IPS DF 4.7 (cell line): ENCODE data around the gene GLP2R.

Source experiments
- DNase-seq: peaks from one replicate; pipeline ENCODE4 v3.0.0-alpha.2; 2013; ENCODE audit warnings: low spot score; ENCODE audit errors: extremely low read depth

The GLP2R gene

DNA sequence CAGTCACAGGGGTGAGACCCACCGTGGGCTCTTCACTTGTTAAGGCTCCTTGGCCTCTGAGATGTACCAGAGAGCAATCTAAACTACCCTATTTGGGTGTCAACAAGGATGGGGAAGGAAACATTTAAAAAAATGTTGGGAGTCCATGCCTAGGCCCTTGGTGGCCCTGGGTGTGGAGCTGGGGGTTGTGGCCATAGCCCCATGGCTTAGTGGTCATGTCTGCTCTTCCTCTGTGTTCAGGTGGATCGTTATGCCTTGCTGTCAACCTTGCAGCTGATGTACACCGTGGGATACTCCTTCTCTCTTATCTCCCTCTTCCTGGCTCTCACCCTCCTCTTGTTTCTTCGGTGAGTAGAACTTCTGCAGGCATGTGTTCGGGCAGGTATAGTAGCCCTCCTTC, 28.5 kb downstream of the GLP2R start:
- DNase-seq: no peak

DNA sequence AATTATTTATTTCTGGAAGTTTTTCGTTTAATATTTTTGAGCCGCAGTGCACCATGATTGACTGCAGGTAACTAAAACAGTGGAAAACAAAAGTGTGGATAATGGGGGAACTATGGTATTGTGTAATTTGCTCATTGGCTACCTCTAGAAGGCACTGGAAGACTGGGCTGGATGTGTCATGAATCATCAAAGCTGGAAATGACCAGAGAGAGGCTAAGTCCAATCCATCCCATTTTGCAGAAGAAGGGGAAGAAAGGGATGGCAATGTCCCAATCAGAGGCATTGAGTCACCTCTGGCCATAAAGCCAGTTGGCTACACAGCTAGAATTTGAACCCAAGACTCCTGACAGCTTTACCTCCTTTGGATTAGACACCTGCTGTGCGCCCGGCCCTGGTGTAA, 29.3 kb downstream of the GLP2R start:
- no peak for DNase-seq

DNA sequence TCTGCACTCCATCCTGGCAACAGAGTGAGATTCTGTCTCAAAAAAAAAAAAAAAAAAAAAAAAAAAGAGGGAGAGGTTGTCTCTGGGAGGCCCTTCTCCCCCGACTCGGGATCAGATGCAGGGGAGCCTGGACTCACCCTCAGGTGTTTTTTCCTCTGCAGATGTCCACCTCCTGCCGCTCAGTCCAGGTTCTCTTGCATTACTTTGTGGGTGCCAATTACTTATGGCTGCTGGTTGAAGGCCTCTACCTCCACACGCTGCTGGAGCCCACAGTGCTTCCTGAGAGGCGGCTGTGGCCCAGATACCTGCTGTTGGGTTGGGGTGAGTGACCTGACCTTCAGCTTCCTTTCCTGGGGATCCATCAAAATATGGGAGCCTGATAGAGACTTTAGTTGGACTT, 34.1 kb downstream of the GLP2R start:
- no peak for DNase-seq

GRCh38 chr17:9860851-9861250, 35.1 kb downstream of the GLP2R start:
- DNase-seq: no peak

DNA sequence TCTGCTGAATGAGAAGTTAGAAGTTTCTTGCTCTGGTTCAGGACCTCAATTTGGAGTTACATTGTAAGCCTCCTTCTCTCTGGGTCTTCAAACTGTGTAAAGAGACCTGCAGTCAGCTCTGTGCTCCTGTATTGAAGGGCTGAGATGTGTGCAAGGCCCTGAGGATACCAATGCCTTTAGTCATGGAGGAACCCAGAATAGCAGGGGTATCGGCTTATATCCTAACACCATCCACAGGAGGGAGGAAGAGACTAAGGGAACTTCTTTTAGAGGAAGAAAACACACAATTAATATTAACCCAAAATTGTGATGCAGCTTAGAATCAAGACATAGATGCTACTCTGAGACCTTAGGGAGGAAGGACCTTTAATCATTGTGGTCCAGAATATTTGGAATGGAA, 36.5 kb downstream of the GLP2R start:
- DNase-seq: no peak

GRCh38 chr17:9862949-9863348, 37.2 kb downstream of the GLP2R start:
- DNase-seq: no peak

DNA sequence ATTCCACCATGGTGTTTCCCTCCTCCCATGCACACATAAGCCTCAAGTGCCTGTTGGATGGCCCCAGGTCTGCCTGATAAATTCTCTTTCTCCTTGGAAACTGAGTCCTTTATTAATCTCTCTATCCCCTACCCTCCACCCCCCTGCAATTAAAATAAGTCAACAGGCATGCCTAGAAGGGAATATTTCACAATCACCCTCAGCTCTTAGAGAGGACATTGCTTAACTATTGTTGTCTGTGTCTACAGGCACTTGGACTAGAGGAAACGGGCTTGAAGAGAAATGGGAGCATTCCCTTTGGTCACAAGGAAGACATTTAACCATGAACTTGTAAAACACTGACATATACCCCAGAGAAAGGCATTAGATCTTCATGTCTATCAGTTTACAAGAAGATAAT, 39.9 kb downstream of the GLP2R start:
- DNase-seq: no peak

DNA sequence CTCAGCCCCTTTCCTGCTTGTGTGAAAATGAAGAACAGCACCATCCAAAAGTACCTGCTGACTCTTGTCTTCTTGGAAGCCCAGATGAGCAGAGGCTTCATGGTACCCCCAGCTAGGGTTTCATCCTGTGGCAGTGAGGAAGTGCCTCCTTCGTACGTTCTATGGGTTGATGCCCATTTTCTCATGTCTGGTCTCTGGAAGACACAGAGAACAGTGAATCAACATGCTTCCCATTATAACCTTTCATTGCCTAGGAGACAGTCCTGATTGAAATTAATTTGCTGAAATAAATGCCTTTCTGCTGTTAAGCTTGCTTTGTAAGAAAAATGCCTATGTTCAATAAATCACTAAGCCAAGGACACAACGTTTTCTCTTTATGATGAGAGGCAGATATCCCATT, 42.8 kb downstream of the GLP2R start:
- DNase-seq: no peak

DNA sequence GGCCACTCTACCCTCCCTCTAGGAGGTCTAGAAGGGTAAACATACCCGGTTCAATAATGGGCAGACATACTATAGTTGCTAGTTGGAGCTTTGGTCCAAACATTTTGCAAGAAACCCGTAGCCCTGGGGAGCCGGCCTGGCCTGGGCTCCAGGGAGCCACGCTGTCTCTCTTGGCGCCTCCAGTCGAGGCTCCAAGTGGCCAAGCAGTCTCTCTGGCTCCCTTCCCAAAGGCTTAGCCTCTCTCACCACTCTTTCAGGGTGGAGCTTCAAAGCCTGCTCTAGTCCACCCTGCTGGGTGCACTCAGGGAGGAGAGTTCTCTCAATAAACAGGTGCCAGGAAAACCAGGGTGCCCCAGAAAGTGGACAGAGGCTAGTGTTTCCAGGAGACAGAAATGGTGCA, 47.1 kb downstream of the GLP2R start:
- no peak for DNase-seq

- DNase-seq: no peak
Observed at GRCh38 chr17:9874722-9875121, 49.0 kb downstream of the GLP2R start.

DNA sequence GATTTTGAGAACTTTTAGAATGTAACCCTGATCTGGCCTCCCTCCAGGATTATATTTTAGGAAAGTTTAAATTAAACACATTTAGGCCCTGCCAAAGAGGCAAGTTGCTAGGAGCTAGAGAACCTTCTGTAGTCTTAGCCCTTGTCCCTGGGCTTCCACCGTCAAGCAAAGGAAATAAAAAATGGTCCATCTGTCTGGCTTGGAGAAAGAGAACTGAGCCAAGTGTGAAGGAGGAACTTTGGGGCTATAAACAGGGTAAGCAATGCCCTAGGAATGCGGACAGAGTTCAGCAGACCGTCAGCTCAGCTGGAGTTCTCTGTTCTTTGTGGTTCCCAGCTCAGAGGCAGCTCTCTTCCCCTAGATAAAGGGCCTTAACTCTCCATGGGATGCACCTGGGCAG, 49.7 kb downstream of the GLP2R start:
- DNase-seq: no peak

DNA sequence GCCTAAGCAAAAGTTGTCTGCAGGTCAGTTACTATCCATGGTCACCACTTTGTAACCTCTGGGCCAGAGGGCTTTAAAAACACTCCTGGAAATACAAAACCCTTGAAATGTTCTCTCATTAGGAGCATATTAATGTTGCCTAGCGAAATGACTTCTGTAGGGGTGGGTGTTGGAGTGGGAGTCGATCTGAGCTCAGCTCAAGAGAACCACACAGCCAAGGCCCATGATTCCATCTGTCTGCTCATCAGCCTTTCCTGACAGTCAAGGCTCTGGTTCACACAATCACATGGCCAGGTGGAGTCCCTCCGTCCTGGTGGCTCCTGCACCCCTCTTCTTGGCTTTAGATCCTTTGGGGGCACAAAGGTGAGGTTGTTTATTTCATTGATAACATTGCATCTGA, 52.6 kb downstream of the GLP2R start:
- no peak for DNase-seq

- DNase-seq: no peak
Observed at GRCh38 chr17:9878786-9879525, 53.2 kb downstream of the GLP2R start.

GRCh38 chr17:9880582-9880999, 54.9 kb downstream of the GLP2R start:
- no peak for DNase-seq

GRCh38 chr17:9883451-9883850, 57.7 kb downstream of the GLP2R start:
- DNase-seq: no peak

- DNase-seq: no peak
Observed at GRCh38 chr17:9886141-9886930, 60.6 kb downstream of the GLP2R start.

GRCh38 chr17:9887508-9887907, 61.8 kb downstream of the GLP2R start:
- no peak for DNase-seq

DNA sequence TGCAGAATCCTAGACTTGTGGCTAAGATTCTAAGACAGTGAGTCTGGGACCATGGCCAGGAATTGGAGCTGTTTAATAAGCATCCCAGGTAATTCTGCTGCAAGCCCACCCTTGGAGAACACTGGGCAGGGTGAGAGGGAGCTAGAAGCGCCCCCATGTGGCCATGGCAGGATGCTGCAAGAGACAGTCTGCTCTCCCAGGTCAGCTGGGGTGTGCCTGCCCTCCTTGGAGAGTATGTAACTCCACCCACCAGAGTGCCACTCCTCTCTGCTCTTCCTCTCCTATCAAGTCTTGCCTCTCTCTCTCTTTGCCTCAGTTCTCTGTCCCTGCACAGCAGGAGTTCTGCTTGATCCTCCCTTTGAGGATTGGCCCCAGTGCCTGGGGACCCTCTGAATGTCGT, 64.4 kb downstream of the GLP2R start:
- DNase-seq: peak; percentile 62

DNA sequence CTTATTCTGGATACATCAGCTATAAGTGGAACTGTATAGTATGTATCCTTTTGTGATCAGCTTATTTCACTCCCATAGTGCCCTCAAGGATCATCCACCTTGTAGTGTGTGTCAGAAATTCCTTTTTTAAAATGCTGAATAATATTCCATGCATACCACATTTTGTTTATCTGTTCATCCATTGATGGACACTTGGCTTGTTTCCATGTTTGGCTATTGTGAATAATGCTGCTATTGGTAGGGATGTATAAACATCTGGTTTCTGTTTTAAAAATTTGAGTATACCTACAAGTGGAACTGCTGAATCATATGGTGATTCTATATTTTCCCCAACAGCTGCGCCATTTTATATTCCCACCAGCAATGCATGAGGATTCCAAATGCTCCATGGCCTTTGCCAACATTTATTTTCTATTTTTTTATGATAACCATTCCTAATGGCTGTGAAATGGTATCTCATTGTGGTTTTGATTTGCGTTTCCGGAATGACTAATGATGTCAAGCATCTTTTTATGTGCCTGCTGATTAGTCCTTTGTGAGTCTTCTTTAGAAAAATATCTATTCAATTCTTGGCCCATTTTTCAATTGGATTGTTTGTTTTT, 67.8 kb downstream of the GLP2R start:
- DNase-seq: no peak

- DNase-seq: no peak
Observed at GRCh38 chr17:9894231-9894630, 68.5 kb downstream of the GLP2R start.

GRCh38 chr17:9895923-9896322, 70.2 kb downstream of the GLP2R start:
- DNase-seq: no peak

DNA sequence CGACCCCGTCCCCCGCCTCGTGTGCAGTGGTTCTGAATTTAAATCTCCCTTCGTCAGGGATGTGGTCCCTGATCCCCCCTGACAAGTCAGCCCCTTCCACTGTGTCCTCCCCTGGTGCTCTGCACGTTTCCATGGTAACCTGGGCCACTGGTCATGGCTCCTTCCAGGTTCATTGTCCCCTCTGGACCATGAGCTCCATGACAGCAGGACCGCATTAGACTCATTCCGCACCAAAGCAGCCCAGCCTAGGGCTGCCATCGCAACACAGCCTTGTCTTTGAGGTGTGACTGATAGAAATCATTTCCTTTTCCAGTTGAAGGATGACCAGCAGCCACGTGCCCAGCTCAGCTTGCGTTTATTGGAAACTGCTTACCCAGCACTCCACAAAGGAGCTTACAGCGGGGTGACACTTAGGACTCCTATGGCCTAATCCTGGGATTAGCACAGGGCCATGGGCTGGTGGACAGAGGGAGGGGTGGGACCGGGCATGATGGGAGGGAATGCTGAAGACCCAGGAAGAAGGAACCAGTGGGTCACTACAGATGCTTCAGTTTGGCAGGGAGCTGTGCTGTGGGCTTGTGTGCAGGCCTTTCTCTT, 71.7 kb downstream of the GLP2R start:
- DNase-seq: no peak
